HK-2 (cell line): ENCODE results near the gene MRPL33.
A peak's percentile ranks its signal among the peaks of the same experiment; 100 is the strongest.
"Not testable (repeated sequence)": the region's sequence is repeated elsewhere in the genome, so short reads cannot be mapped to it uniquely, and the experiment has no call there.

Source experiments
- DNase-seq: peaks from one replicate; pipeline ENCODE4 v3.0.0-alpha.2; 2018; ENCODE audit not compliant: unreplicated experiment

Gene MRPL33

GRCh38 chr2:27741673-27742072 is 29.8 kb upstream of the MRPL33 start:
- DNase-seq = no peak

- no peak for DNase-seq
Measured at GRCh38 chr2:27742571-27742970, 28.9 kb upstream of the MRPL33 start.

DNA sequence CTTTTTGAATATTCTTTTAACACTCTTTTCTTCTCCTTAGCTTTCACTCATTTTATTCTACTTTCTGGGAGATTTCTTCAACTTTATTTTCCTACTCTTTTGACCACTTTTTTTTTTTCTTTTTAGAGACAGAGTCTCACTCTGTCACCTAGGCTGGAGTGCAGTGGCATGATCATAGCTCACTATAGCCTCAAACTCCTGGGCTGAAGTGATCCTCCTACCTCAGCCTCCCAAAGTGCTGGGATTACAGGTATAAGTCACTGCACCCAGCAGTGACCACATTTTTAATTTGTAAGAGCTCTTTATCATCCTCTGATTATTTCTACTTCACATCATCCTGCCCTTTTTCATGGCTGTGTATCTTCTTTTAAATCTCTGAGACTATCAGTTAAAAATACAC is 26.0 kb upstream of the MRPL33 start:
- DNase-seq = not testable (repeated sequence)

DNA sequence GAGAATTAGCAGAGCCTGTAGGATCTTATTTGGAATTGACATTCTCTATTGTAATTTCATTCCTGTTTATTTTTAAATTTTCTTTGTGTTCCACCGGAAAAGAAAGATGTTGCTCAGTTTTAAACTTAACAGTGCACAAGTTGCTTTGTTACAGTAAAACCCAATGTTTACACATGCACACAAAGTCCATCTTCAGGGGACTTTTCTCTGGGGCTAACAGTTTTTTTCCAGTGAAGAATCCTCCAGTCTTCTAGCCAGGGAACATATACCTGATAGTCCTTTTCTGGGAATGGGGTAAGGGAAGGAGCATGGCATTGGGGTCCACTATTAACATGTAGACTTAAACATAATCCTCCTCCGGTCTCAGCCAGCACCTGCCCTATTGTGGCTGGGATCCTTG is 25.2 kb upstream of the MRPL33 start:
- DNase-seq = no peak

- no peak for DNase-seq
Measured at GRCh38 chr2:27747827-27748352, 23.6 kb upstream of the MRPL33 start.

DNA sequence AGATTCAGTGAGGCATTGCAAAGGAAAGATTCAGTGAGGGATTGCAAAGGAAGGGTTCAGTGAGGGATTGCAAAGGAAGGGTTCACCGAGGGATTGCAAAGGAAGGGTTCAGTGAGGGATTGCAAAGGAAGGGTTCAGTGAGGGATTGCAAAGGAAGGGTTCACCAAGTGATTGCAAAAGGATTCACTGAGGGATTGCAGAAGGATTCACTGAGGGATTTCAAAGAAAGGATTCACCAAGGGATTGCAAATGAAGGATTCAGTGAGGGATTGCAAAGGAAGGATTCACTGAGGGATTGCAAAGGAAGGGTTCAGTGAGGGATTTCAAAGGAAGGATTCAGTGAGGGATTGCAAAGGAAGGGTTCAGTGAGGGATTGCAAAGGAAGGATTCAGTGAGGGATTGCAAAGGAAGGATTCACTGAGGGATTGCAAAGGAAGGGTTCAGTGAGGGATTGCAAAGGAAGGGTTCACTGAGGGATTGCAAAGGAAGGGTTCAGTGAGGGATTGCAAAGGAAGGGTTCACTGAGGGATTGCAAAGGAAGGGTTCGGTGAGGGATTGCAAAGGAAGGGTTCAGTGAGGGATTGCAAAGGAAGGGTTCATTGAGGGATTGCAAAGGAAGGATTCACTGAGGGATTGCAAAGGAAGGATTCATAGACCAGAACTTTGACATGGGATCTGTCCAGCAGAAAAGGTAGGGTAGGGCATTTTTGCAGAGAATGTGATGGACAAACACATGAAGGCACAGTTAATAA is 22.5 kb upstream of the MRPL33 start:
- not testable (repeated sequence) for DNase-seq

GRCh38 chr2:27751377-27751776 is 20.1 kb upstream of the MRPL33 start:
- DNase-seq = no peak

GRCh38 chr2:27752551-27753237 is 18.8 kb upstream of the MRPL33 start:
- DNase-seq = peak; percentile 41

DNA sequence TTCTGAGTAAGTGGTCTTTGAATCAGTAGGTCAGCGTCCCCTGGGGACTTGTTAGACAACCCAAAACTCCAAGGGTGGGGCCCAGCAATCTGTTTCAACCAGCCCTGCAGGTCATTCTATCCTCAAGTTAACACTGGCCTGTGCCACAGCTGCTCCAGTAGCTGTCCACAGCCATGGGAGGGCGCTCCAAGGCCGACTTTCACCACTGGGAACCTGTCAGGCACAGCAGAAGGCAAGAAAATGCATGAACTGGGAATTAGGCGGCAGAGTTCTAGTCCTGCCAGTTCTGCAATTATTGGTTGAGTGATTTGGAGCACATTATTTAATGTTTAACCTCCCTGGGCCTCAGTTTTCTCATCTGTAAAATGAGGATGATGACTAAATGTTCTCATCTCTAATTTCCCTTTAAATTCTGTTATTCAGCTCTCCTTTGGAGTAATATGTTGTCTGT is 17.4 kb upstream of the MRPL33 start:
- DNase-seq = peak; percentile 84

GRCh38 chr2:27754831-27755230 is 16.7 kb upstream of the MRPL33 start:
- no peak for DNase-seq

- DNase-seq = no peak
Measured at GRCh38 chr2:27756091-27756490, 15.4 kb upstream of the MRPL33 start.

GRCh38 chr2:27756544-27757498 is 14.7 kb upstream of the MRPL33 start:
- no peak for DNase-seq

- no peak for DNase-seq
Measured at GRCh38 chr2:27762951-27763906, 8.3 kb upstream of the MRPL33 start.

- no peak for DNase-seq
Measured at GRCh38 chr2:27763907-27764267, 7.6 kb upstream of the MRPL33 start.

DNA sequence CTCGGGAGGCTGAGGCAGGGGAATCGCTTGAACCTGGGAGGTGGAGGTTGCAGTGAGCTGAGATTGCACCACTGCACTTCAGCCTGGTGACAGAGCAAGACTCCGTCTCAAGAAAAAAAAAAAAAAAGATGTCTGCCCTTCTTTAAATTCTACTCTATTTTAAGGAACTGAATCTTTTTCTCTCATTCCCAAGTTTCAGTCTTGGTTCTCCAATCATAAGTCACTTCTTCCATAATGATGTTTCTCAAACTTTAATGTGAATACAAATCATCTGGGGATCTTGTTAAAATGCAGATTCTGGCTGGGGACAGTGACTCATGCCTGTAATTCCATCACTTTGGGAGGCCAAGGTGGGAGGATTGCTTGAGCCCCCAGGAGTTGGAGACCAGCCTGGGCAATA is 7.0 kb upstream of the MRPL33 start:
- DNase-seq = not testable (repeated sequence)

DNA sequence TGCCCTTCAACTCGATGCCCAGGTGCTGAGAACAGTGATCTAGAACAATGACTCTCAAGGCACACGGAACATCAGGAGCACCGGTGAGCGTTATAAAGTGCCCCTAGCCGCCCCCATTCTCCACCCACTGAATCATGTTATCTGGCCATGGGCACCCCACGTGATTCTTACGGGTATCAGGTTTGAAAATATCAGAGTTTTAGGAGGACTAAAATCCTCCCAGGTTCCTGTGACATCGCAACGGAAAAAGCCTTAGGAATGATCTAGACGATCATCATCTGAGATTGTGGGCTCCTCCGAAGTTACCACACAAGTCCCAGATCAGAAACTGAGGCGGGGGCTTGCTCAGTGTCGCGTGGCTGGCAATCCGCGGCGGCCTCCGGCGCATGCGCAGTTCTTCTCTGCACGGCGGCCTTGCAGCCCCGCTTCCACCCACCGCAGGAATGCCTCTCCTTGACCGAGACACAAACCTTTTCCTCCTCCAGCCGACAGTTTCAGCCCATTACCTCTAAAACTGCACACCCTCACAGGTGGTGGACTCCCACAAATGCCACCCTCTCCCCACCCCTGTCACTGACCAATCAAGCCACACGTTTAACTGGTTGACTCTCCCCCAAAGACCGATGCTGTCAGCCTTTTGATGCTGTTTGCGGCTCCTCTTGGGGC is 5.8 kb upstream of the MRPL33 start:
- no peak for DNase-seq

DNA sequence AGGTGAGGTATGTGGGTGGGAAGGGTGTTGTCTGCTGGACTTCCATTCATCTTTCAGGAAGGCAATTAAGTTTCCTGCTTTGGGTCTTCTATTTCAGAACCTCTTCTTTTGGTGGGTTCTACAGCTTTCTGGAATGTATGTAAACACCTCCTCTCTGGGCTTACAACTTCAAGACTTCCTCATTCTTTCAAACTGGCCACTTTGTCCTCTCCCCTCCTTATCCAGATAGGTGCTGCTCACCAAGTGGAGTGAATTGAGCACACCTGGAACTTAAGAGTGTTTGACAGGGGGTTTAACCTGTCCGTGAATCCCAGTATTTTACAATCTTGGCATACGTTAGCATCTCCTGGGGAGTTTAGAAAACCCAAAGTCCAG is 5.2 kb upstream of the MRPL33 start:
- DNase-seq = no peak

- DNase-seq = no peak
Measured at GRCh38 chr2:27771202-27771547, 344 bp upstream of the MRPL33 start.

DNA sequence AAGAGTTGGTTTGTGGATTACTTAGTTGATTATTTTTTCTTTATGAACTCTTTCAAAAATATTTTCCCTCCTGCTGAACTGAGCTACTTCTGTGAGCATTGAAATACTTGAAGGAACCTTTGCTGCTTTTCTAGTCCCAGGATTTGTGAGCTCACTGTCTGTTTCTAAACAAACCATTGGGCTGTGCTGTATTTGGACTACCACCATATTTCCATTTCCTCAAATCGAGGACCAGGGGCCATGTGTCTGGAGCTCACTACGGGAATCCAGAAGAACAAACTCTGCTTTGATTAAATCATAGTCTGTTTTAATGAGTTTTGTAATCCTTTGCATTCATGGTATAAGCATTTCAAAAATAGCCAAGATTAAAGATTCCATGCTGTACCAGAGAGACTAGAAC is 1.3 kb downstream of the MRPL33 start:
- no peak for DNase-seq

GRCh38 chr2:27773959-27774358 is 2.4 kb downstream of the MRPL33 start:
- no peak for DNase-seq

- no peak for DNase-seq
Measured at GRCh38 chr2:27776097-27776496, 4.6 kb downstream of the MRPL33 start.
